HG03045 (cell line): ENCODE data around the gene LACC1.

Experiments
- ATAC-seq: cut with Tn5 transposase; IDR thresholded peaks from one replicate; pipeline ENCODE4 v1.9.1; 2021; ENCODE audit warnings: mild to moderate bottlenecking, moderate library complexity; ENCODE audit not compliant: unreplicated experiment

Gene LACC1

GRCh38 chr13:43883631-43884030 is 3.9 kb downstream of the LACC1 start:
- no peak for ATAC-seq

- no peak for ATAC-seq
Measured at GRCh38 chr13:43884222-43884621, 4.5 kb downstream of the LACC1 start.

GRCh38 chr13:43894438-43894837 is 14.7 kb downstream of the LACC1 start:
- ATAC-seq = no peak

GRCh38 chr13:43895940-43896339 is 16.2 kb downstream of the LACC1 start:
- ATAC-seq = no peak

- ATAC-seq = no peak
Measured at GRCh38 chr13:43905435-43906031, 25.8 kb downstream of the LACC1 start.

- no peak for ATAC-seq
Measured at GRCh38 chr13:43908156-43909126, 28.7 kb downstream of the LACC1 start.

GRCh38 chr13:43910856-43911255 is 31.2 kb downstream of the LACC1 start:
- no peak for ATAC-seq

GRCh38 chr13:43911278-43911677 is 31.6 kb downstream of the LACC1 start:
- ATAC-seq = no peak

- ATAC-seq = no peak
Measured at GRCh38 chr13:43911871-43912270, 32.2 kb downstream of the LACC1 start.

- no peak for ATAC-seq
Measured at GRCh38 chr13:43915451-43915850, 35.7 kb downstream of the LACC1 start.

- no peak for ATAC-seq
Measured at GRCh38 chr13:43916828-43917227, 37.1 kb downstream of the LACC1 start.

- ATAC-seq = no peak
Measured at GRCh38 chr13:43918636-43919035, 38.9 kb downstream of the LACC1 start.

- ATAC-seq = no peak
Measured at GRCh38 chr13:43920965-43921674, 41.4 kb downstream of the LACC1 start.

- ATAC-seq = peak; percentile 64
Measured at GRCh38 chr13:43924549-43925245, 45.0 kb downstream of the LACC1 start.

- ATAC-seq = no peak
Measured at GRCh38 chr13:43929947-43930346, 50.2 kb downstream of the LACC1 start.

- ATAC-seq = peak; percentile 97
Measured at GRCh38 chr13:43933378-43933777, 53.7 kb downstream of the LACC1 start.

GRCh38 chr13:43934273-43934672 is 54.6 kb downstream of the LACC1 start:
- ATAC-seq = no peak

GRCh38 chr13:43935878-43936277 is 56.2 kb downstream of the LACC1 start:
- no peak for ATAC-seq

- no peak for ATAC-seq
Measured at GRCh38 chr13:43936647-43937046, 56.9 kb downstream of the LACC1 start.

GRCh38 chr13:43937839-43938238 is 58.1 kb downstream of the LACC1 start:
- ATAC-seq = no peak

- ATAC-seq = no peak
Measured at GRCh38 chr13:43938449-43938848, 58.7 kb downstream of the LACC1 start.
